Measurements from ENCODE around the gene ANKH.

DNA sequence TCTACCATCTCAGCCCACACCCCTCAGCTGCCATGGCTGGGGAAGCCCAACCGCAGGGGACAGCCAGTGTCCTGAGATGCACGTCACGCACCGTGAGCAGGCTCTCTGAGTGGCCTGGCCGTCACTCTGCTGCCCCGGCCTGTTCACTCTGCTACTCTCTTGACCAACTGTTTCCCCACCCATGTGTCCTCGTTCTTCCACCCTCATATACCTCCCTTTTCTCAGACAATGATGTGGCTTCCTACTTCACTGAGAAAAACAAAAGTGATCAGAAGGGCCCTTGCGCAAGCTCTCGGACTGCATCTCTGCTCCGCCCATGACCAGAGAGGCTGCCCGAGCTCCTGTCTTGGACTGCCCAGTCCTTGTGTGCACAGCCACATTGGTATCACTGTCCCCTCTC, 159.4 kb downstream of the ANKH start:
- TF ChIP-seq, protein P1, sequence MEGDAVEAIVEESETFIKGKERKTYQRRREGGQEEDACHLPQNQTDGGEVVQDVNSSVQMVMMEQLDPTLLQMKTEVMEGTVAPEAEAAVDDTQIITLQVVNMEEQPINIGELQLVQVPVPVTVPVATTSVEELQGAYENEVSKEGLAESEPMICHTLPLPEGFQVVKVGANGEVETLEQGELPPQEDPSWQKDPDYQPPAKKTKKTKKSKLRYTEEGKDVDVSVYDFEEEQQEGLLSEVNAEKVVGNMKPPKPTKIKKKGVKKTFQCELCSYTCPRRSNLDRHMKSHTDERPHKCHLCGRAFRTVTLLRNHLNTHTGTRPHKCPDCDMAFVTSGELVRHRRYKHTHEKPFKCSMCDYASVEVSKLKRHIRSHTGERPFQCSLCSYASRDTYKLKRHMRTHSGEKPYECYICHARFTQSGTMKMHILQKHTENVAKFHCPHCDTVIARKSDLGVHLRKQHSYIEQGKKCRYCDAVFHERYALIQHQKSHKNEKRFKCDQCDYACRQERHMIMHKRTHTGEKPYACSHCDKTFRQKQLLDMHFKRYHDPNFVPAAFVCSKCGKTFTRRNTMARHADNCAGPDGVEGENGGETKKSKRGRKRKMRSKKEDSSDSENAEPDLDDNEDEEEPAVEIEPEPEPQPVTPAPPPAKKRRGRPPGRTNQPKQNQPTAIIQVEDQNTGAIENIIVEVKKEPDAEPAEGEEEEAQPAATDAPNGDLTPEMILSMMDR (IDR thresholded peaks at IDR 0.05) = no peak
- TF ChIP-seq POLR2A (IDR thresholded peaks at IDR 0.05) = no peak
